ENCODE measurements around the gene REPIN1.

Gene REPIN1

DNA sequence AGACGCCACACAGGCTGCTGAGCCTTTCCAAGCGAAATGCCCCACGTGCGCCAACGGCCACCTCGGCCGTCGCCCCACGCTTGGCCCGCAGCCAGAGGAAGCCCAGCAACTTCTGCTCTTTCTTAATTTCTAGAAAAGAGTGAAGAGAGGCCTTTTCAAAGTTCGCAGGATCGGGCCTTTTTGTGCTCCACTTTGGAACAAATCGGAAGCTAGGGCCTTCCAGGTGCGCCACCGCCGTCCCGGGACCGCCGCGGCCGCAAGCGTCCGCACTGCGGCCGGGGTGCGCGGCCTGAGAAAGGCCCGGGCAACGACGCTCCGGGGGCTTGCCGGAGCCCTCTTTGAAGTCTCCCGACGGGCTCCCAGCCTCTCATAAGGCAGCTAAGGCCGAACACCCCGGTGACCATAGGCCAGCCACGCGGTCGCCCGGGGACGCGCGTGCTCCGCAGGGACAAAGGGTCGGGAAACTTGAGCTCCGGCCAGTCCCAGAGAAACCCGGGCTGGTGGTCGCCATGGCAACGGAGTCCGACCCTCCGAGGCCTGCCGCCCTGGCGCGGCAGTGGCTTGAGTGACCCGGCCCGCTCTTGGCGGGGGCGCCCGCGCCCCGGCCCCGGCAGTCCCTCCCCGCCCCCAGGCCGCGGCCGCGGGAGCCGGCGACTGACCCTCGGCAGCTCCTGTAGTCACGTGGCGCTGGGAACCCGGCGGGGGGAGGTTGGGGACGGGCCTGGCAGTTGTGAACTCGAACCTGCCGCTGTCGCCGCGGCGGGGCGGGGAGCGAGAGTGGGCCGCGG is at the start of gene REPIN1 (continued):
- TF ChIP-seq REST (tag by site-specific recombination; IDR thresholded peaks at IDR 0.05): no peak
- TF ChIP-seq OVOL3 (tag by site-specific recombination; IDR thresholded peaks at IDR 0.05): no peak
- TF ChIP-seq ZNF248 (tag by site-specific recombination; IDR thresholded peaks at IDR 0.05): no peak
- no peak for TF ChIP-seq ZNF560 (tag by site-specific recombination; IDR thresholded peaks at IDR 0.05; ENCODE audit: borderline replicate concordance)
- TF ChIP-seq ZNF239 (tag by site-specific recombination; IDR thresholded peaks at IDR 0.05): no peak
- TF ChIP-seq, protein P1, sequence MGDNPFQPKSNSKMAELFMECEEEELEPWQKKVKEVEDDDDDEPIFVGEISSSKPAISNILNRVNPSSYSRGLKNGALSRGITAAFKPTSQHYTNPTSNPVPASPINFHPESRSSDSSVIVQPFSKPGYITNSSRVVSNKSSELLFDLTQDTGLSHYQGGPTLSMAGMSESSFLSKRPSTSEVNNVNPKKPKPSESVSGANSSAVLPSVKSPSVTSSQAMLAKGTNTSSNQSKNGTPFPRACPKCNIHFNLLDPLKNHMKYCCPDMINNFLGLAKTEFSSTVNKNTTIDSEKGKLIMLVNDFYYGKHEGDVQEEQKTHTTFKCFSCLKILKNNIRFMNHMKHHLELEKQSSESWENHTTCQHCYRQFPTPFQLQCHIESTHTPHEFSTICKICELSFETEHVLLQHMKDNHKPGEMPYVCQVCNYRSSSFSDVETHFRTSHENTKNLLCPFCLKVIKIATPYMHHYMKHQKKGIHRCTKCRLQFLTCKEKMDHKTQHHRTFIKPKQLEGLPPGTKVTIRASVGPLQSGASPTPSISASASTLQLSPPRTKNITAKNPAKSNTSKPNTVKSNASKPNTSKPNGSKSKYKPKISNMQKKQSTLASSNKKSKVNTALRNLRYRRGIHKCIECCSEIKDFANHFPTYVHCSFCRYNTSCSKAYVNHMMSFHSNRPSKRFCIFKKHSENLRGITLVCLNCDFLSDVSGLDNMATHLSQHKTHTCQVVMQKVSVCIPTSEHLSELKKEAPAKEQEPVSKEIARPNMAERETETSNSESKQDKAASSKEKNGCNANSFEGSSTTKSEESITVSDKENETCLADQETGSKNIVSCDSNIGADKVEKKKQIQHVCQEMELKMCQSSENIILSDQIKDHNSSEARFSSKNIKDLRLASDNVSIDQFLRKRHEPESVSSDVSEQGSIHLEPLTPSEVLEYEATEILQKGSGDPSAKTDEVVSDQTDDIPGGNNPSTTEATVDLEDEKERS (tag by site-specific recombination; IDR thresholded peaks at IDR 0.05): no peak
- TF ChIP-seq ZFP41 (tag by site-specific recombination; IDR thresholded peaks at IDR 0.05; ENCODE audit: borderline replicate concordance): no peak
- TF ChIP-seq ZNF16 (tag by site-specific recombination; IDR thresholded peaks at IDR 0.05; ENCODE audit: low read depth): no peak
- peak; percentile 67 for TF ChIP-seq ZXDB (tag by site-specific recombination; IDR thresholded peaks at IDR 0.05)
- 0 out of 2 replicates have a peak, but pooled peaks have one; percentile 38 for TF ChIP-seq ZNF792 (tag by site-specific recombination; IDR thresholded peaks at IDR 0.05)
- TF ChIP-seq ZNF146 (tag by site-specific recombination; IDR thresholded peaks at IDR 0.05): no peak
- TF ChIP-seq ZBTB8A (tag by site-specific recombination; IDR thresholded peaks at IDR 0.05): peak; percentile 94
- no peak for TF ChIP-seq ZNF311 (tag by site-specific recombination; IDR thresholded peaks at IDR 0.05; ENCODE audit: borderline replicate concordance)
- TF ChIP-seq SP7 (tag by site-specific recombination; IDR thresholded peaks at IDR 0.05): peak; percentile 62; the same call in 1 of the 2 replicates
- no peak for TF ChIP-seq ZNF521 (tag by site-specific recombination; IDR thresholded peaks at IDR 0.05)
- TF ChIP-seq, protein P2, sequence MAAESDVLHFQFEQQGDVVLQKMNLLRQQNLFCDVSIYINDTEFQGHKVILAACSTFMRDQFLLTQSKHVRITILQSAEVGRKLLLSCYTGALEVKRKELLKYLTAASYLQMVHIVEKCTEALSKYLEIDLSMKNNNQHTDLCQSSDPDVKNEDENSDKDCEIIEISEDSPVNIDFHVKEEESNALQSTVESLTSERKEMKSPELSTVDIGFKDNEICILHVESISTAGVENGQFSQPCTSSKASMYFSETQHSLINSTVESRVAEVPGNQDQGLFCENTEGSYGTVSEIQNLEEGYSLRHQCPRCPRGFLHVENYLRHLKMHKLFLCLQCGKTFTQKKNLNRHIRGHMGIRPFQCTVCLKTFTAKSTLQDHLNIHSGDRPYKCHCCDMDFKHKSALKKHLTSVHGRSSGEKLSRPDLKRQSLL (tag by site-specific recombination; IDR thresholded peaks at IDR 0.05): 0 out of 2 replicates have a peak, but pooled peaks have one; percentile 46
- TF ChIP-seq, protein P3, sequence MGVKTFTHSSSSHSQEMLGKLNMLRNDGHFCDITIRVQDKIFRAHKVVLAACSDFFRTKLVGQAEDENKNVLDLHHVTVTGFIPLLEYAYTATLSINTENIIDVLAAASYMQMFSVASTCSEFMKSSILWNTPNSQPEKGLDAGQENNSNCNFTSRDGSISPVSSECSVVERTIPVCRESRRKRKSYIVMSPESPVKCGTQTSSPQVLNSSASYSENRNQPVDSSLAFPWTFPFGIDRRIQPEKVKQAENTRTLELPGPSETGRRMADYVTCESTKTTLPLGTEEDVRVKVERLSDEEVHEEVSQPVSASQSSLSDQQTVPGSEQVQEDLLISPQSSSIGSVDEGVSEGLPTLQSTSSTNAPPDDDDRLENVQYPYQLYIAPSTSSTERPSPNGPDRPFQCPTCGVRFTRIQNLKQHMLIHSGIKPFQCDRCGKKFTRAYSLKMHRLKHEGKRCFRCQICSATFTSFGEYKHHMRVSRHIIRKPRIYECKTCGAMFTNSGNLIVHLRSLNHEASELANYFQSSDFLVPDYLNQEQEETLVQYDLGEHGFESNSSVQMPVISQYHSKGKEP (tag by site-specific recombination; IDR thresholded peaks at IDR 0.05): no peak
- TF ChIP-seq ZNF658 (tag by site-specific recombination; IDR thresholded peaks at IDR 0.05): no peak
- no peak for TF ChIP-seq SP3 (tag by site-specific recombination; IDR thresholded peaks at IDR 0.05)
- TF ChIP-seq ZNF121 (tag by site-specific recombination; IDR thresholded peaks at IDR 0.05): no peak
- TF ChIP-seq ZNF692 (tag by site-specific recombination; IDR thresholded peaks at IDR 0.05): peak; percentile 69; the same call in 1 of the 2 replicates
- TF ChIP-seq, protein P4, sequence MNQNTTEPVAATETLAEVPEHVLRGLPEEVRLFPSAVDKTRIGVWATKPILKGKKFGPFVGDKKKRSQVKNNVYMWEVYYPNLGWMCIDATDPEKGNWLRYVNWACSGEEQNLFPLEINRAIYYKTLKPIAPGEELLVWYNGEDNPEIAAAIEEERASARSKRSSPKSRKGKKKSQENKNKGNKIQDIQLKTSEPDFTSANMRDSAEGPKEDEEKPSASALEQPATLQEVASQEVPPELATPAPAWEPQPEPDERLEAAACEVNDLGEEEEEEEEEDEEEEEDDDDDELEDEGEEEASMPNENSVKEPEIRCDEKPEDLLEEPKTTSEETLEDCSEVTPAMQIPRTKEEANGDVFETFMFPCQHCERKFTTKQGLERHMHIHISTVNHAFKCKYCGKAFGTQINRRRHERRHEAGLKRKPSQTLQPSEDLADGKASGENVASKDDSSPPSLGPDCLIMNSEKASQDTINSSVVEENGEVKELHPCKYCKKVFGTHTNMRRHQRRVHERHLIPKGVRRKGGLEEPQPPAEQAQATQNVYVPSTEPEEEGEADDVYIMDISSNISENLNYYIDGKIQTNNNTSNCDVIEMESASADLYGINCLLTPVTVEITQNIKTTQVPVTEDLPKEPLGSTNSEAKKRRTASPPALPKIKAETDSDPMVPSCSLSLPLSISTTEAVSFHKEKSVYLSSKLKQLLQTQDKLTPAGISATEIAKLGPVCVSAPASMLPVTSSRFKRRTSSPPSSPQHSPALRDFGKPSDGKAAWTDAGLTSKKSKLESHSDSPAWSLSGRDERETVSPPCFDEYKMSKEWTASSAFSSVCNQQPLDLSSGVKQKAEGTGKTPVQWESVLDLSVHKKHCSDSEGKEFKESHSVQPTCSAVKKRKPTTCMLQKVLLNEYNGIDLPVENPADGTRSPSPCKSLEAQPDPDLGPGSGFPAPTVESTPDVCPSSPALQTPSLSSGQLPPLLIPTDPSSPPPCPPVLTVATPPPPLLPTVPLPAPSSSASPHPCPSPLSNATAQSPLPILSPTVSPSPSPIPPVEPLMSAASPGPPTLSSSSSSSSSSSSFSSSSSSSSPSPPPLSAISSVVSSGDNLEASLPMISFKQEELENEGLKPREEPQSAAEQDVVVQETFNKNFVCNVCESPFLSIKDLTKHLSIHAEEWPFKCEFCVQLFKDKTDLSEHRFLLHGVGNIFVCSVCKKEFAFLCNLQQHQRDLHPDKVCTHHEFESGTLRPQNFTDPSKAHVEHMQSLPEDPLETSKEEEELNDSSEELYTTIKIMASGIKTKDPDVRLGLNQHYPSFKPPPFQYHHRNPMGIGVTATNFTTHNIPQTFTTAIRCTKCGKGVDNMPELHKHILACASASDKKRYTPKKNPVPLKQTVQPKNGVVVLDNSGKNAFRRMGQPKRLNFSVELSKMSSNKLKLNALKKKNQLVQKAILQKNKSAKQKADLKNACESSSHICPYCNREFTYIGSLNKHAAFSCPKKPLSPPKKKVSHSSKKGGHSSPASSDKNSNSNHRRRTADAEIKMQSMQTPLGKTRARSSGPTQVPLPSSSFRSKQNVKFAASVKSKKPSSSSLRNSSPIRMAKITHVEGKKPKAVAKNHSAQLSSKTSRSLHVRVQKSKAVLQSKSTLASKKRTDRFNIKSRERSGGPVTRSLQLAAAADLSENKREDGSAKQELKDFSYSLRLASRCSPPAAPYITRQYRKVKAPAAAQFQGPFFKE (tag by site-specific recombination; IDR thresholded peaks at IDR 0.05; ENCODE audit: borderline replicate concordance): no peak
